Osteocyte (in vitro differentiated cells): ENCODE data around the gene CRACR2A. TPM values are rescaled to one million over a fixed set of nuclear protein-coding genes. Genes with fewer than 3 reads are reported as not detected.

ENCODE experiments used
- DNase-seq: peaks from one replicate; pipeline ENCODE4 v3.0.0; 2021; ENCODE audit warnings: mixed read lengths; ENCODE audit not compliant: unreplicated experiment; ENCODE audit errors: extremely low spot score
- H3K27ac Mint-ChIP-seq: one replicate; pipeline ENCODE4 v1.8.0; 2021; ENCODE audit warnings: mild to moderate bottlenecking, mixed read lengths; ENCODE audit not compliant: unreplicated experiment
- H3K27me3 Mint-ChIP-seq: one replicate; pipeline ENCODE4 v1.8.0; 2021; ENCODE audit warnings: mixed read lengths; ENCODE audit not compliant: unreplicated experiment
- H3K36me3 Mint-ChIP-seq: one replicate; pipeline ENCODE4 v1.8.0; 2021; ENCODE audit warnings: mixed read lengths; ENCODE audit not compliant: unreplicated experiment
- H3K4me1 Mint-ChIP-seq: one replicate; pipeline ENCODE4 v1.8.0; 2021; ENCODE audit warnings: mixed read lengths; ENCODE audit not compliant: unreplicated experiment
- H3K4me3 Mint-ChIP-seq: one replicate; pipeline ENCODE4 v1.8.0; 2021; ENCODE audit warnings: mild to moderate bottlenecking, moderate library complexity, mixed read lengths; ENCODE audit not compliant: unreplicated experiment
- H3K9me3 Mint-ChIP-seq: one replicate; pipeline ENCODE4 v1.8.0; 2021; ENCODE audit warnings: mixed read lengths; ENCODE audit not compliant: unreplicated experiment
- CTCF ChIP-seq: fragments of 200-600 bp; sonication (generic); IDR thresholded peaks from 2 replicates; pipeline ENCODE4 v1.5.0; 2021; ENCODE audit warnings: antibody characterized with exemption, mild to moderate bottlenecking, moderate library complexity
- total RNA-seq: library from RNA; stranded (reverse); gene quantifications from 2 replicates; pipeline ENCODE4 v1.2.1, GENCODE V29; 2021

CRACR2A gene
- total RNA-seq, 1 donor from 2014 or later: 0.13 TPM

DNA sequence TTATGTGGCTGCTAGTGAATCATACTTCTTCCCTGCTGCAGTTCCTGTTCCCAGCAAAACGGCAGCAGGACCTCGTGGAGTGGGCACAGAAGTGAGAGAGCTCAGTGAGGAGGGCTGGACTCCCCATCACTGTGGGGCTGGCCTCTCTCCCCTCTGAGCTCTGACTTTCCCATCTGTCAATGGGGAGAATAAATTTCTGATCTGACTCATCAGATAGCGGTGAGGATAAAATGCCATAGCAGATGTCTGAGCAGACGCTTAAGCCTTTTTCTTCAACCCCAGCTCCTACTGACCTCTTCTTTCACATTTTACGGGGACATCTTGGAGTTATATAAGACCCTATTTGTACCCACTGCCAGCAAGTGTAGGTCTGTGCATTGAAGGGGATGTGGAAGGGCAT is 116.6 kb downstream of the CRACR2A start:
- Mint-ChIP-seq H3K27ac (no peak overlapping the region), H3K36me3 (no peaks in the 10 kb centered on the region), H3K4me3 (no peak overlapping the region), H3K9me3 (no peaks in the 10 kb centered on the region), H3K4me1 (no peaks in the 10 kb centered on the region), H3K27me3 (no peaks in the 10 kb centered on the region)
- no peak for DNase-seq
- TF ChIP-seq CTCF: no peak

GRCh38 chr12:3634348-3634747 is 118.6 kb downstream of the CRACR2A start:
- Mint-ChIP-seq H3K4me1 (no peaks in the 10 kb centered on the region), H3K9me3 (no peaks in the 10 kb centered on the region), H3K36me3 (no peaks in the 10 kb centered on the region), H3K27ac (no peak overlapping the region), H3K27me3 (no peaks in the 10 kb centered on the region), H3K4me3 (no peak overlapping the region)
- DNase-seq: no peak
- no peak for TF ChIP-seq CTCF

DNA sequence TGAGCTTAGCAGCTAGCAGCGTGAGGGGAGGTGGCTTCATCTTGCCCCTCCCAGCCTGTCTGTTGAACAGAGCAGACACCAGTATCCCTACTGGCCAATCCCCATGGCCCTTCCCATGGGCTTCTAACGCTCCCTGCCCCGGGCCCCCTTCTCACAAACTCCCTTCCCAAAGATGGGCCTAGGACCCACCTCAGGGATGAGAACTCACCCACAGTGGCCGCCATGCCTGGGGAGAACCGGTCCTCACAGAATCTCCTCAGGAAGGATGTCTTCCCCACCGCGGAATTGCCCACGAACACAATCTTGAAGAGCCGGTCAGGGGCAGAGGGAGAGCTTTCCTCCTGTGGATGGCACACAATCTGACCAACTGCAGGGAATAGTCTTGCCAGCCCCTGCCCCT is 119.5 kb downstream of the CRACR2A start:
- Mint-ChIP-seq H3K4me3 (no peak overlapping the region), H3K4me1 (no peaks in the 10 kb centered on the region), H3K27ac (no peak overlapping the region), H3K36me3 (no peaks in the 10 kb centered on the region), H3K9me3 (no peaks in the 10 kb centered on the region), H3K27me3 (no peaks in the 10 kb centered on the region)
- no peak for DNase-seq
- no peak for TF ChIP-seq CTCF

DNA sequence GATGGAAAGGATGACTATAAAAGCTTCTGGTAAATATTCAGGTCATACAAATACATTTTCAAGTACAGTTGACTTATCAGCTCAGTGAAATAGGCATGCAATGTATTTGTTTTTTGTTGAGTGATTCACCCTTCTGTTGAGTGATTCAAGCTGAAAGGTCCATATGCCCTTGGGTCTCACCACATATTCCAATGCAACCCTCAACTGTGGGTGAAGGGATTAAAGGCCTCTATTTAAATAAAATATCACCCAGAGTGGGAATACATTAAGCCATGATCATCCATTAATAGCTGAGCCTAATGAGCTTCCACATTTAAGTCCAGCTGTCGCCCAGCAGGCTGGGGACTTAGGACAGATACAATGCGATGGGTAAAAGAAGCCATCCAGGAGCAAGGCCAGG is 120.2 kb downstream of the CRACR2A start:
- no peak for TF ChIP-seq CTCF
- Mint-ChIP-seq H3K27me3 (no peaks in the 10 kb centered on the region), H3K36me3 (no peaks in the 10 kb centered on the region), H3K4me1 (no peaks in the 10 kb centered on the region), H3K4me3 (no peak overlapping the region), H3K9me3 (no peaks in the 10 kb centered on the region), H3K27ac (no peak overlapping the region)
- DNase-seq: no peak

GRCh38 chr12:3632256-3632655 is 120.7 kb downstream of the CRACR2A start:
- no peak for TF ChIP-seq CTCF
- Mint-ChIP-seq H3K4me3 (no peak overlapping the region), H3K36me3 (no peaks in the 10 kb centered on the region), H3K9me3 (no peaks in the 10 kb centered on the region), H3K4me1 (no peaks in the 10 kb centered on the region), H3K27me3 (no peaks in the 10 kb centered on the region), H3K27ac (no peak overlapping the region)
- DNase-seq: no peak
